ENCODE data around the gene COP1.

DNA sequence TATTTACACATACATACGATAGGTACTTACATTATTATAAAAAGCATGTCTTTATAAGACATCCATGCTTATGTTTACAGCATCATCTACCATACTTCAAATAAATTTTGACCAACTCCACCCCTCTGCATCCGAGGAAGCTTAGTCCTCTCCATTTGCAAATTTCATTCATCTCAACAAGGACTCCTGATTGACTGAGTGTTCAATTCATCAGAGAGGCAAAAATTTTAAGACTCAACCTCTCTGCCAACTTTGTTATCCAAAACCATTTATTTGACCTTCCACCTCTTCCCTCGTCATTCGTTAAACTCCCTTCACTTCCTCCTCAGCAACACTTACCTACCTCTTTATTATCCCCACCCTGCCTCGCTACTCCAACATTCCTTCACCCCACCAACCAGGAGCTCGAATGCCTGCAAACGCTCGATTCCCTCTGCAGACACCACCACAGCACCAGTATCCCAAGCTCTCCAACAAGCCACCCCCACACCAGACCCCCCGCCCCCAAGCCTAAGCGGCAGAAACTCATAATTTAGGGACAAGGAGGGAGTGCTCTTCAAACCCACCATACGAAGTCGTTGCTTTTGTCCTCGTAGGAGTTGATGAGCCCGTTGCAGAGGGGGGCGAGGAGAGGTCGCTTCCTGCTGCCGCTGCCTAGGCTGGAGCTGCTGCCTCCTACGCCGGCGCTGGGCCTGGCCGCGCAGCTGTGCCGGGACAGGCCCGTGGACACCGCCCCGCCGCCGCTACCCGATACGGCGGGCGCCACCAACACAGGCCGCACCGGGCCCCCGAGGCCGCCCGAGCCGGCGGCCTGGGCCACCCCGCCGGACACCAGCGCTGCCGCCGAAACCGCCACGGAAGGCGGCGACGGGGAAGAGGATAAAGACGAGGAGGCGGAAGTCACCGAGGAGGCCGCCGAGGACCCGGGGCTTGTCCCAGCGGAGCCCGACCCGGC is 803 bp downstream of the COP1 start:
- TF ChIP-seq EZH2 (IDR thresholded peaks at IDR 0.05; ENCODE audit: borderline replicate concordance, insufficient read depth, low read depth, low read length, poor library complexity, severe bottlenecking) = no peak
- TF ChIP-seq, protein P1, sequence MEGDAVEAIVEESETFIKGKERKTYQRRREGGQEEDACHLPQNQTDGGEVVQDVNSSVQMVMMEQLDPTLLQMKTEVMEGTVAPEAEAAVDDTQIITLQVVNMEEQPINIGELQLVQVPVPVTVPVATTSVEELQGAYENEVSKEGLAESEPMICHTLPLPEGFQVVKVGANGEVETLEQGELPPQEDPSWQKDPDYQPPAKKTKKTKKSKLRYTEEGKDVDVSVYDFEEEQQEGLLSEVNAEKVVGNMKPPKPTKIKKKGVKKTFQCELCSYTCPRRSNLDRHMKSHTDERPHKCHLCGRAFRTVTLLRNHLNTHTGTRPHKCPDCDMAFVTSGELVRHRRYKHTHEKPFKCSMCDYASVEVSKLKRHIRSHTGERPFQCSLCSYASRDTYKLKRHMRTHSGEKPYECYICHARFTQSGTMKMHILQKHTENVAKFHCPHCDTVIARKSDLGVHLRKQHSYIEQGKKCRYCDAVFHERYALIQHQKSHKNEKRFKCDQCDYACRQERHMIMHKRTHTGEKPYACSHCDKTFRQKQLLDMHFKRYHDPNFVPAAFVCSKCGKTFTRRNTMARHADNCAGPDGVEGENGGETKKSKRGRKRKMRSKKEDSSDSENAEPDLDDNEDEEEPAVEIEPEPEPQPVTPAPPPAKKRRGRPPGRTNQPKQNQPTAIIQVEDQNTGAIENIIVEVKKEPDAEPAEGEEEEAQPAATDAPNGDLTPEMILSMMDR (IDR thresholded peaks at IDR 0.05) = no peak
